GM12891 (cell line): ENCODE data around the gene ZNF664.

Source experiments
- POLR2A ChIP-seq: IDR thresholded peaks from 2 replicates; pipeline ENCODE4 v1.6.1; 2011; ENCODE audit warnings: low read depth, low read length, control low read depth
- POLR2AphosphoS5 ChIP-seq: IDR thresholded peaks from 2 replicates; pipeline ENCODE4 v1.6.1; 2011; ENCODE audit warnings: low read depth, low read length, control low read depth
- SPI1 ChIP-seq: IDR thresholded peaks from 2 replicates; pipeline ENCODE4 v1.6.1; 2011; ENCODE audit warnings: low read depth, low read length, control low read depth
- TAF1 ChIP-seq: IDR thresholded peaks from 2 replicates; pipeline ENCODE4 v1.6.1; 2011; ENCODE audit warnings: low read depth, low read length, control low read depth

DNA sequence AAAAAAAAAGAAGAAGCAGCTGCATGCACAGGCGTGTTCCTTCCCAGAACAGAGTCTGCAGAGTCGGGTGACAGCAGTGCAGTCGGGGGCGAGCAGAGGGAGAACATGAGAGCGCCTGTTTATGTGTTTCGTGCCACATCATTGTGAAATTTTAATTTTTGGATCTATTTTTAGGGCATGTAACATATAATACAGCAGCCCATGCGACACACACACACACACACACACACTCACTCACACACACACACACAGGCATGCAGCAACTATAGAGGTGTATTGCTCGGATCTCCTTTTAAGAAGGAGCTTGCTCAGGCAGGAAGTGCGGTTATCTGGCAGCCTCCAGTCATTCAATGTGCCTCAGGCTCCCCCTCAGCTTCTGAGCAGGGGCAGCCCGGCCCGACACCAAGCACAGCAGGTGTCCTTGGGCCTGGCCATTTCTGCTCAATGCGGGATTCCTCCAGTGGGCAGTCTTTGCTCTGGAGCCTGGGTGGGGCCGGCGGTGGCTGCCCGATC, 71.8 kb downstream of the ZNF664 start:
- TF ChIP-seq POLR2A (no peak), TAF1 (no peak), POLR2AphosphoS5 (no peak), SPI1 (no peak)
